HepG2 (cell line): ENCODE data around the gene POGK. TPM values are rescaled to one million over a fixed set of nuclear protein-coding genes. Genes with fewer than 3 reads are reported as not detected.

Source experiments
- ARID3A ChIP-seq: IDR thresholded peaks from 2 replicates; pipeline ENCODE4 v1.6.1; 2012; ENCODE audit warnings: low read depth, low read length, improper control_type of control experiment
- ATF3 ChIP-seq: sonication (generic); formaldehyde crosslinking; IDR thresholded peaks from 2 replicates; pipeline ENCODE4 v1.4.0; 2020; ENCODE audit warnings: missing genetic modification reagents
- DPF2 ChIP-seq: sonication (generic); formaldehyde crosslinking; IDR thresholded peaks from 2 replicates; pipeline ENCODE4 v1.4.0; 2020; ENCODE audit warnings: mild to moderate bottlenecking, low read depth, missing genetic modification reagents, borderline replicate concordance
- E2F2 ChIP-seq: sonication (generic); formaldehyde crosslinking; IDR thresholded peaks from 2 replicates; pipeline ENCODE4 v1.4.0; 2020; ENCODE audit warnings: missing genetic modification reagents, borderline replicate concordance
- HNRNPLL ChIP-seq: fragments of 200-400 bp; formaldehyde crosslinking; IDR thresholded peaks from 2 replicates; pipeline ENCODE4 v1.6.1; 2017; ENCODE audit warnings: mild to moderate bottlenecking, low read depth, low read length; ENCODE audit not compliant: poor library complexity, severe bottlenecking
- LRRFIP1 ChIP-seq: sonication (generic); formaldehyde crosslinking; conservative IDR thresholded peaks from 2 replicates; pipeline ENCODE4 v1.4.0; 2020; ENCODE audit warnings: missing genetic modification reagents
- NR0B2 ChIP-seq: sonication (generic); formaldehyde crosslinking; IDR thresholded peaks from 2 replicates; pipeline ENCODE4 v1.4.0; 2020; ENCODE audit warnings: mild to moderate bottlenecking, missing genetic modification reagents
- NR1H2 ChIP-seq: sonication (generic); formaldehyde crosslinking; IDR thresholded peaks from 2 replicates; pipeline ENCODE4 v1.8.1; 2022; ENCODE audit warnings: low read depth, missing genetic modification reagents, borderline replicate concordance
- NR2F1 ChIP-seq, 2 experiments: fragments of 450-650 bp in 1 of 2; formaldehyde crosslinking in 1 of 2; IDR thresholded peaks; 2 replicates each; pipeline versions ENCODE4 v1.5.0 to v1.6.1; 2016 to 2020; ENCODE audit warnings: mild to moderate bottlenecking in 1 of 2, missing compliant biosample characterization in 1 of 2, missing genetic modification reagents in 1 of 2, moderate library complexity in 1 of 2
- TMF1 ChIP-seq: sonication (generic); formaldehyde crosslinking; IDR thresholded peaks from 2 replicates; pipeline ENCODE4 v1.8.1; 2022; ENCODE audit warnings: low read depth, missing genetic modification reagents
- ZGPAT ChIP-seq: IDR thresholded peaks from 2 replicates; pipeline ENCODE4 v1.6.1; 2016; ENCODE audit warnings: mild to moderate bottlenecking
- ZNF281 ChIP-seq: sonication (generic); formaldehyde crosslinking; IDR thresholded peaks from 2 replicates; pipeline ENCODE4 v1.4.0; 2020; ENCODE audit warnings: missing genetic modification reagents, borderline replicate concordance
- ZNF34 ChIP-seq: sonication (generic); formaldehyde crosslinking; IDR thresholded peaks from 2 replicates; pipeline ENCODE4 v1.4.0; 2020; ENCODE audit warnings: mild to moderate bottlenecking, missing genetic modification reagents, borderline replicate concordance
- ZNF773 ChIP-seq: sonication (generic); formaldehyde crosslinking; IDR thresholded peaks from 2 replicates; pipeline ENCODE4 v1.4.0; 2020; ENCODE audit warnings: missing genetic modification reagents, borderline replicate concordance
- ZNF891 ChIP-seq: sonication (generic); formaldehyde crosslinking; IDR thresholded peaks from 2 replicates; pipeline ENCODE4 v1.5.0; 2020; ENCODE audit warnings: mild to moderate bottlenecking, missing genetic modification reagents
- polyA plus RNA-seq, 8 experiments: library from polyadenylated mRNA; depleted of rRNA in 3 of 8; stranded (reverse) in 7 of 8; unstranded in 1 of 8; fragments of >200 nt; fragmentation: Illumina TruSeq in 4 of 8; extraction: Trizol in 4 of 8; gene quantifications; 2 replicates each; pipeline versions ENCODE4 v1.2.1 to v1.2.3, GENCODE V29; 2011 to 2016; ENCODE audit warnings: low read depth in 4 of 8, missing spikeins in 1 of 8, mixed read lengths in 1 of 8; ENCODE audit not compliant: insufficient read depth in 1 of 8
- total RNA-seq, 5 experiments: library from RNA; depleted of rRNA; stranded (reverse); fragments of >200 nt; fragmentation: Illumina TruSeq; extraction: Trizol; gene quantifications; 2 replicates each; pipeline ENCODE4 v1.2.3, GENCODE V29; 2016; ENCODE audit warnings: low read depth in 1 of 5

The POGK gene
- total and polyA plus RNA-seq, 2 of the 13 experiments (the other 11 are each of a cell fraction or from before 2014, with no cell fraction given), result 4.8 to 16.2 TPM

- TF ChIP-seq LRRFIP1 (CRISPR knock-in tag) (no peak), ZNF773 (CRISPR knock-in tag) (peak; percentile 55; the same call in 1 of the 2 replicates), DPF2 (CRISPR knock-in tag) (no peak), ZNF891 (no peak), TMF1 (CRISPR knock-in tag) (no peak), ATF3 (no peak), NR0B2 (CRISPR knock-in tag) (0 out of 2 replicates have a peak, but pooled peaks have one; percentile 6), ZNF34 (CRISPR knock-in tag) (no peak), E2F2 (CRISPR knock-in tag) (no peak; the same call in 1 of the 2 replicates), ARID3A (no peak), HNRNPLL (peak; percentile 63), ZNF281 (no peak), NR1H2 (CRISPR knock-in tag) (no peak), ZGPAT (CRISPR knock-in tag) (peak; percentile 86), NR2F1 (CRISPR knock-in tag; IDR thresholded peaks at IDR 0.05) (0 out of 4 replicates have a peak, but pooled peaks of 1 of the 2 experiments have one; percentile 27)
Measured at GRCh38 chr1:166875734-166876539, 36.7 kb downstream of the POGK start, which contains the start of gene TADA1 (continued).
